K562 (cell line): ENCODE measurements around the gene DLG4.

Experiments
- ELF1 ChIP-seq: fragments of 200-800 bp; sonication (Bioruptor generic); IDR thresholded peaks from 2 replicates; pipeline ENCODE4 v1.6.1; 2016; ENCODE audit warnings: missing genetic modification characterization, missing compliant biosample characterization
- FOXM1 ChIP-seq, 2 experiments: fragments of 450-650 bp in 1 of 2; sonication (generic) in 1 of 2; formaldehyde crosslinking in 1 of 2; IDR thresholded peaks; 2 replicates each; pipeline versions ENCODE4 v1.6.1 to v1.9.0; 2017 to 2022; ENCODE audit warnings: low read depth in 2 of 2, mild to moderate bottlenecking in 2 of 2, missing genetic modification reagents in 1 of 2, moderate library complexity in 1 of 2
- ZC3H4 ChIP-seq: sonication (generic); formaldehyde crosslinking; IDR thresholded peaks from 2 replicates; pipeline ENCODE4 v1.9.0; 2021; ENCODE audit warnings: missing genetic modification reagents, borderline replicate concordance
- TF ChIP-seq, protein P1 (sequence below), 3 experiments: IDR thresholded peaks in 2 of 3; conservative IDR thresholded peaks in 1 of 3; 2 replicates each; pipeline ENCODE4 v1.5.1; 2011 to 2012; ENCODE audit warnings: low read length in 3 of 3, mild to moderate bottlenecking in 3 of 3, control low read depth in 2 of 3, improper control_type of control experiment in 1 of 3, inconsistent platforms in 1 of 3, low read depth in 1 of 3, mixed read lengths in 1 of 3, moderate library complexity in 1 of 3; ENCODE audit not compliant: insufficient read depth in 2 of 3
- TF ChIP-seq, protein P2 (sequence below), 2 experiments: fragments of 450-650 bp; conservative IDR thresholded peaks; 2 replicates each; pipeline ENCODE4 v1.6.1; 2017; ENCODE audit warnings: mild to moderate bottlenecking in 2 of 2, moderate library complexity in 2 of 2

DNA sequence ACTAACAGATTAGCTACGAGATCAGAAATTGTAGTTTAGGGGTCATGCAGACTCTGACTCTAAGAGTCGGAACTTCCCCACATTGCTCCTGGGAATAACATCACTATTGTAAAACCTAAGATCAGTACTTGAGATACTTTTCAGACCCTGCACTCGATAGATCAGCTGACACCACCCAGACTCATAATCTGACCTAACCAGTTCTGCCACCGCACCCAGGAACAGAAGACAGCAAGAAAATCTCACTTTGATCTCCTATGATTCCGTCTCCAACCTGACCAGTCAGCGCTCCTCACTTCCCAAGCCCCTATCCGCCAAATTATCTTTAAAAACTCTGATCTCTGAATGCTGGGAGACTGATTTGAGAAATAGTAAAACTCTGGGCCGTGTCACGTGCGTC lies 77.8 kb downstream of the DLG4 start:
- TF ChIP-seq, protein P1, sequence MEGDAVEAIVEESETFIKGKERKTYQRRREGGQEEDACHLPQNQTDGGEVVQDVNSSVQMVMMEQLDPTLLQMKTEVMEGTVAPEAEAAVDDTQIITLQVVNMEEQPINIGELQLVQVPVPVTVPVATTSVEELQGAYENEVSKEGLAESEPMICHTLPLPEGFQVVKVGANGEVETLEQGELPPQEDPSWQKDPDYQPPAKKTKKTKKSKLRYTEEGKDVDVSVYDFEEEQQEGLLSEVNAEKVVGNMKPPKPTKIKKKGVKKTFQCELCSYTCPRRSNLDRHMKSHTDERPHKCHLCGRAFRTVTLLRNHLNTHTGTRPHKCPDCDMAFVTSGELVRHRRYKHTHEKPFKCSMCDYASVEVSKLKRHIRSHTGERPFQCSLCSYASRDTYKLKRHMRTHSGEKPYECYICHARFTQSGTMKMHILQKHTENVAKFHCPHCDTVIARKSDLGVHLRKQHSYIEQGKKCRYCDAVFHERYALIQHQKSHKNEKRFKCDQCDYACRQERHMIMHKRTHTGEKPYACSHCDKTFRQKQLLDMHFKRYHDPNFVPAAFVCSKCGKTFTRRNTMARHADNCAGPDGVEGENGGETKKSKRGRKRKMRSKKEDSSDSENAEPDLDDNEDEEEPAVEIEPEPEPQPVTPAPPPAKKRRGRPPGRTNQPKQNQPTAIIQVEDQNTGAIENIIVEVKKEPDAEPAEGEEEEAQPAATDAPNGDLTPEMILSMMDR (IDR thresholded peaks at IDR 0.05 in 2 of 3, conservative IDR thresholded peaks at IDR 0.05 in 1 of 3; ENCODE audit: insufficient read depth in 2 of 3, low read depth in 1 of 3, low read length in 3 of 3) = no peak
- TF ChIP-seq ZC3H4 (CRISPR knock-in tag) = no peak
- no peak for TF ChIP-seq ELF1
- TF ChIP-seq, protein P2, sequence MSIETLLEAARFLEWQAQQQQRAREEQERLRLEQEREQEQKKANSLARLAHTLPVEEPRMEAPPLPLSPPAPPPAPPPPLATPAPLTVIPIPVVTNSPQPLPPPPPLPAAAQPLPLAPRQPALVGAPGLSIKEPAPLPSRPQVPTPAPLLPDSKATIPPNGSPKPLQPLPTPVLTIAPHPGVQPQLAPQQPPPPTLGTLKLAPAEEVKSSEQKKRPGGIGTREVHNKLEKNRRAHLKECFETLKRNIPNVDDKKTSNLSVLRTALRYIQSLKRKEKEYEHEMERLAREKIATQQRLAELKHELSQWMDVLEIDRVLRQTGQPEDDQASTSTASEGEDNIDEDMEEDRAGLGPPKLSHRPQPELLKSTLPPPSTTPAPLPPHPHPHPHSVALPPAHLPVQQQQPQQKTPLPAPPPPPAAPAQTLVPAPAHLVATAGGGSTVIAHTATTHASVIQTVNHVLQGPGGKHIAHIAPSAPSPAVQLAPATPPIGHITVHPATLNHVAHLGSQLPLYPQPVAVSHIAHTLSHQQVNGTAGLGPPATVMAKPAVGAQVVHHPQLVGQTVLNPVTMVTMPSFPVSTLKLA (conservative IDR thresholded peaks at IDR 0.05) = no peak
- no peak for TF ChIP-seq FOXM1 (IDR thresholded peaks at IDR 0.05; ENCODE audit: low read depth)
- TF ChIP-seq FOXM1 (CRISPR knock-in tag; IDR thresholded peaks at IDR 0.05; ENCODE audit: low read depth) = no peak
